SIG-M5 treated with dmso at 0.1 percent for 504 hours (cell line): Measurements from ENCODE around the gene SALL1.

Experiments used
- DNase-seq: peaks from one replicate; lab custom pipeline; 2025; ENCODE audit not compliant: unreplicated experiment; lab: John Stamatoyannopoulos, UW

Gene SALL1

GRCh38 chr16:51157698-51158097, 6.6 kb upstream of the SALL1 start:
- DNase-seq: no peak

GRCh38 chr16:51156807-51157200, 5.7 kb upstream of the SALL1 start:
- DNase-seq: no peak

GRCh38 chr16:51155820-51156806, 5.0 kb upstream of the SALL1 start:
- DNase-seq: no peak

- no peak for DNase-seq
These were observed 4.1 kb upstream of the SALL1 start for GRCh38 chr16:51155199-51155607.

- DNase-seq: no peak
These were observed 3.5 kb upstream of the SALL1 start for GRCh38 chr16:51154271-51155171.

DNA sequence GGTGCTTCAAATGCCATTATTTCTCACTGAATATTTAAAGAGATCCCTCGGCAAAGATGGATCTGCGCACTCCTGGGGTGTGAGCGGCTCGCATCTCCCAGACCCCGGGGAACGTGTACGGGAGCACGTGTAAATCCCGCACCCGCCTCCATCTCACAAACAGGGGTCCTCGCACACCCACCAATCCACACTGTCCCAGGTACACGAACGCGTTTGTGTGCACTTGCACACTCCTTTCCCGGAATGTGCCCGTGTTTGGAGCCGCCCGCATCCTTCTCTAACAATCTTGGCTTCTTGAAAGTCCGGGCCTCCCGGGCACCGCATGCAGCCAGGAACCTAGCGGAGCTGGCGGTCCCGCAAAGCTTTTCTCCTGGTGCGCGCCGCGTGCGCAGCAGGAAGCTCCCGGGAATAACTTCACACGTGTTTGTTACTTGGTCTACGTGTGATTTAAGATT, 2.5 kb upstream of the SALL1 start:
- DNase-seq: no peak

DNA sequence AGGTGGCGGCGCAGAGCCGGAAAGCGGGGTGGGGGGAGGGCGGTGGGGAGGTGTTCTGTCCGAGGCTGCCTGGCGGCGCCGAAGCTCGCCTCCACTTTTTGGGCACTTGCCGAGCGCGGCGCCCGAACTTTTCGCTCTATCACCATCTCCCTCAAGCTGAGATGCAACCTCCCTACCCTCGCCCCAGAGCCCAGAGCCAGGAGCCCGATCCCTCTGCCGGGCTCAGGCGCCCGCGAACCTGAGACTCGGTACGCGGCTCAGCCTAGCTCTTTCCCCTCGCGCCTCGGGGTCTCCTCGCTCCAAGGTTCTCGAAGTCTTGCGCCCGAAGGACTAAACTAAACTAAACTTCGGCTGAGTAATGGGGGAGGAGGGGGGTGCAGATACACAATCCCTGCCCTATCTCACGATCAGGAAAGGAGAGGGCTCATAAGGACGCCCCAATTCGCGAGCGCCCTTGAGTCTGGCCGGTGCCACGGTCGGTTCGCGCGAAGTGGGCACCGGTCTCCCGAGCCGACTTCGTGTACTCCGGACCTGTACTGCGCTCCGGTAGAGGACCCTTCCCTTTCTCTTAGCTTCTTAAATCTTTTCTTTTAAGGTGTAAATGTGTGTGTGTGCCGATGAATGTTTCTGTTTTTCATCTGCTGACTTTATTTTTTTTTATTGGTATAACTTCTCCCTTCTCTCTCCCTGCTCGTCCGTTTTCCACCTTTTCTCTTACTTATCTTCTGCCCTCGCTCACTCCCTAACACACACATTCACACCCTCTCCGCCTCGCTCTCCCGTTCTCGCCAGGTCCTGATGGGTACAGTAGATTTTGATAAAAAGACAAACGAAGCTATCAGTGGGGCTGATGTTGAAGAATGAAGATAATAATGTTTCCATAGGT, 1.9 kb upstream of the SALL1 start:
- DNase-seq: no peak

DNA sequence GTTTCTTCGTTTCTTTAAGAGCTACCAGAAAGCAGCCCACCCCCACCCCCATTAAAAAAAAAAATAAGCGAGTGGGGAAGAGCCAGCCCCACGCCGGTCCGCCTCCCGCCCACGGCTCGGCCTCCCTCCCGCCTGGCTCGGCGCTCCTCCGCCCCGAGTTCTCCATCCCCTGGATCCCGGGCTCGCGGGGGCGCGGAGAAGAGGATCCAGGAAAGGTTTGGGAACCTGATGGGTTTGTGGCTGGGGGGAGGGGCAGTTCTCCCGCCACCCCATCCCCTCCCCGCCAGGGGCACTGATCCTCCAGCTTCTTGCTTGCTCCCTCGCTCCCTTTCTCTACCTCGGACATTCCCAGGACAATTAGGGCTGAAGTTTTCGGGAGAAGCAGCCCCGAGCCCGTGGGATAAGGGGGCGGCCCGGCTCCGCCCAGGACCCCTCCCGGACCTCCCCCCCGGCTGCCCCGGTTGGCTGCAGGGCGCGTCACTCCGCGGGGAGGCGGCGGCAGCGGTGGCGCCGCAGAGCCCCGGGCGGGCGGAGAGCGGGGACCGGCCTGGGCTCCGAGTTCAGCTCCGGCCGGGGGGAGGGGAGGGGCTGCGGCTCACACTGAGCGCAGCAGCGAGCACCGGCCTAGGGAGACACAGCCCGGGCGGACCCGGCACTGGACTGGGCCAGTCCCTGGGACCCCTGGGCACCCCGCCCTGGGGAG, 1.0 kb upstream of the SALL1 start:
- no peak for DNase-seq

DNA sequence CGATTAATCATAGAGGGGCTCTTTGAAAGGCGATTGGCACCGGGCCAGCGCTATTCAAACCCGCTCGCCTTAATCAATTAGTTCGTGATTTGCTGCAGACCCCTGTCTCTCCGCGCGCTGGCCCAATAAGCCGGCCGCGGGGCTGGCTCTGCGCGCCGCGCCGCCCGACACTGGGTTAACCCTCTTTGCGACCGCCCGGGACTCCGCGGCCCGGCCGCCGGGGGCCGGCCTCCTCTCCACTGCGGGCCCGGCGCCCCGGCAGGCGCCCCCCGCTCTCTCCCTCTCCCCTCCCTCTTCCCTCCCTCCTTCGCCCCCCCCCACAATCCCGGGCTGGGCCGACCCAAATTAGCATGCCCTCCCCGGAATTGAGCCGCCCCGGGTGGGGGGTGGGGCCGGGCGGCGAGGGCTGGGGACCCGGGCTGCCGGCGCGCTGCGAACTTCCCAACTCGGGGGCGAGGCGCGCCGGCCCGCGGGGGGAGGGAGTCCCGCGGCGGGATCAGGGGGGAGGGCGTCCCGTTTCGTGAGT, 428 bp upstream of the SALL1 start:
- DNase-seq: no peak

DNA sequence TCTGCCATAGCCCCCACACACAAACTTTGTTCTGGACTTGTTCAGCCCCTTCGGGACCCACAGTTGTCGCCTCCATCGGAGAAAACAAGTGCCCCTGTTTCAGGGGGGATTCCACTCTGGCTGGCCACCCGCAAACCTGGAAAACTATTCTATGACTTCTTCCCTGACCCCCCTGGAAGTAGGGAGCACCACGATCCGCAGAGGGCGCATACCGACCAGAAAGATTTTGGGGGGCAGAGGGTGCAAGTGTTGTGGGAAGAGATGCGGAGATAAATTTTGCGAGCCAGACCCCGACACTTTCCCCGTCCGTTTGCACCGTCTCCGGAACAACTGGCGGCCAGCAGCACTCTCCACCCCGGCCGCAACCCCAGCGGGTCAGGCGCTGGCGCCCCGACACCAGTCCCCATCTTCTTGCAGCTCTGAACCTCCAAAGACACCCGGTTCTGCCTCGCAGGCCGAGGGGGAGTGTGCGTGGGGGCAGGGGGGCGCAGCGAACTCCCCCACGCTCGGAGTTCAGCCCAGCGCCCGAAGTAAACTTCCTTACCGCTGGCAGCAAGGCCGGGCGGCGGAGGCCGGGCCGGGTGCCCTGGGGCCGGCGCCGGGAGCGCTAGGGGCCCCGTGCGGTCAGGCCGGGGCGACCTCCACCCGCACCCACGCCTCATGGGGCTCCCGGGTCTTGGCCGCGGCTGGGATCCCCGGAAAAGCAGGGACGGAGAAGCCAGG, 744 bp downstream of the SALL1 start:
- DNase-seq: no peak

- DNase-seq: no peak
These were observed 1.3 kb downstream of the SALL1 start for GRCh38 chr16:51149721-51150164.

- no peak for DNase-seq
These were observed 1.8 kb downstream of the SALL1 start for GRCh38 chr16:51149251-51149661.

- DNase-seq: no peak
These were observed 2.3 kb downstream of the SALL1 start for GRCh38 chr16:51148678-51149228.

DNA sequence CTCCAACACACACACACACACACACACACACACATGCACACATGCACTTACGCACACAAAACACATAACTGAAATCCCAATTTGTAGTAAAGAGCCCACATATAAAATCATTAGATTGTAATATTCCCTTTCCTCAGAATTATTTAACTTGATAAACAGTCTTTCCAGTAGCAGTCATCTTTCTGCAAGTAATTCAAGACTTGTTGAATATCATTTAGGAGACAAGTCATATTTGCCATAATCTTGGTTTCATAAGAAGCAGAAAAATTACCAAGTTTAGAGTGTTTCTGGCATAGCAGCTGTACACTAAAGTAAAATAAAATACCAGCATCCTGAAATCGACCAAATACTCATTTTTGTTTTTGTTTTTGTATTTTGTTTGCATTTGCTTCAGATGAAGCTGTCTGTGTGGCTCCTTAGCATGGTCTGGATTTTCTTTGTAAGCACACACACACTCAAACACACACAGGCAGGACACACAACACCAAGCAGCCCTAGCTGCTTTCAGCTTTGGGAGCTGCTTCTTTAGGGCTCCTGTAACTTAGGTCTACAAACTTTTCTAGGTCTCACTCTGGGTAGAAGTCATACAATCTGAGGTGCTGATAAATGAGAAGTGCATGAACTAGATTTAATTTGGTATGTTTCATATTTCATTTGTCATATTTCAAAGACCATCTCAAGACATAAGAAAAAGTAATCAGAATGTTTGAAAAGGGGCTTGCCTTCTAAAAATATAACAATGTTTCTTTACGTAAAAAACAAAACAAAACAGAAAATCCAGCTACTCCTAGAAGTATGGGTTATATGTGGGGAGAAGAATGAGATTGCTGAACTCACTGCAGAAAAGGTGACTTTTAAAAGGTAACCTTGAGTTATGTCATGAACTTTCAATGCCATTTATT, 3.0 kb downstream of the SALL1 start:
- DNase-seq: no peak

DNA sequence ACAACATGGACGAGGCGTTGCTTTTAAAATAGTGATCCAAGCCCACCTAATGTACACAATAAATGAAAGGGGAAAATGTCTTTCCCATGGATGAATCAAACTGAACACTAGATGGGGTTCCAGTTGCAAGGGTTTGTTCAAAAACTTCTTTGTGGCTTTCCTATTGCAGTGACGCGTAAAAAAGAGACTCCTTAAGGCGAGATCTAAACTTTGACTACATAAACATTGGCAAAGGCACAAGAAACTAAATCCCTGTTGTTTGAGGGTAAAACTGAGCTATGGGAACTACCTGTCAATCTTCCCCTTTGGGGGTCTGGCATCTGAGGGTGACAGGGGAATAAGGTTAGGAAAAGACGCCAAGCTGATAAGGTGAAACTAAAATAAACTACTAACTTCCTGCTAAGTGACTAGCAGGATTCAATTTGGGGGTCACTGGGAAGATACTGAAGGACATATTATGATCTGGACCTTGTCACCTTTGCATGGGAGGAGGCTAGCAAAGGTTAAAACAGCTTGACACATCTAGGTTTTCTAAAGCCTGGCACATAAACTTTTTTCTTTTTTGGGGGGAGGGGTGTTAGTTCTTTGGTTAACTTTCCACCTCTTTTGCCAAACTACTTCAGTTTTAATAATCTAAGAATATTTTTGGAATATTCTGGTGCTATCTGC, 4.7 kb downstream of the SALL1 start:
- no peak for DNase-seq

GRCh38 chr16:51144203-51144602, 6.9 kb downstream of the SALL1 start:
- no peak for DNase-seq
